WTC11 (cell line): Measurements from ENCODE around the gene PLK2. TPM values are rescaled to one million over a fixed set of nuclear protein-coding genes. Genes with fewer than 3 reads are reported as not detected.

ENCODE experiments used
- ATAC-seq: fragments of 200-7000 bp; cut with Tn5 transposase; 2 replicates; pipeline ENCODE4 v1.10.0; 2021; ENCODE audit warnings: mild to moderate bottlenecking, moderate library complexity
- CTCF ChIA-PET: fragments of 300-600 bp; sonication (Branson Sonifier 250); formaldehyde crosslinking; loops from one replicate; lab custom pipeline; 2021; ENCODE audit warnings: antibody characterized with exemption; lab: Charles Lee
- POLR2A ChIA-PET: fragments of 350-600 bp; sonication (Branson Sonifier 250); formaldehyde crosslinking; loops from one replicate; lab custom pipeline; 2021; ENCODE audit warnings: antibody characterized with exemption; lab: Charles Lee
- DNase-seq: peaks from one replicate; pipeline ENCODE4 v3.0.0; 2021; ENCODE audit warnings: low spot score
- H3K27ac Mint-ChIP-seq: 2 replicates; pipeline ENCODE4 v1.8.0; 2021; ENCODE audit warnings: mixed read lengths
- H3K27me3 Mint-ChIP-seq: 2 replicates; pipeline ENCODE4 v1.8.0; 2021; ENCODE audit warnings: low read depth, mild to moderate bottlenecking, moderate library complexity, mixed read lengths
- H3K36me3 Mint-ChIP-seq: 2 replicates; pipeline ENCODE4 v1.8.0; 2021; ENCODE audit warnings: mixed read lengths
- H3K4me1 Mint-ChIP-seq: 2 replicates; pipeline ENCODE4 v1.8.0; 2022; ENCODE audit warnings: mixed read lengths
- H3K4me3 Mint-ChIP-seq: 2 replicates; pipeline ENCODE4 v1.8.0; 2021; ENCODE audit warnings: mild to moderate bottlenecking, moderate library complexity, mixed read lengths
- H3K9me3 Mint-ChIP-seq: 2 replicates; pipeline ENCODE4 v1.8.0; 2021; ENCODE audit warnings: mixed read lengths
- AFF4 ChIP-seq: sonication (generic); formaldehyde crosslinking; IDR thresholded peaks from 2 replicates; pipeline ENCODE4 v1.8.1; 2023; ENCODE audit warnings: mild to moderate bottlenecking, missing genetic modification reagents, borderline replicate concordance
- ATF1 ChIP-seq: sonication (generic); formaldehyde crosslinking; IDR thresholded peaks from 2 replicates; pipeline ENCODE4 v1.8.1; 2023; ENCODE audit warnings: mild to moderate bottlenecking, moderate library complexity, missing genetic modification reagents
- ATF3 ChIP-seq: sonication (generic); formaldehyde crosslinking; conservative IDR thresholded peaks from 2 replicates; pipeline ENCODE4 v1.8.1; 2022; ENCODE audit warnings: mild to moderate bottlenecking, missing genetic modification reagents
- E2F4 ChIP-seq: sonication (generic); formaldehyde crosslinking; IDR thresholded peaks from 2 replicates; pipeline ENCODE4 v1.8.1; 2022; ENCODE audit warnings: low read depth, mild to moderate bottlenecking, moderate library complexity, missing genetic modification reagents, borderline replicate concordance
- E2F5 ChIP-seq: sonication (generic); formaldehyde crosslinking; IDR thresholded peaks from 2 replicates; pipeline ENCODE4 v1.8.1; 2022; ENCODE audit warnings: mild to moderate bottlenecking, moderate library complexity, missing genetic modification reagents
- EMX1 ChIP-seq: fragments of 250-450 bp; sonication (Bioruptor Pico); IDR thresholded peaks from 2 replicates; pipeline ENCODE4 v1.8.0; 2021; ENCODE audit warnings: mild to moderate bottlenecking
- IRF1 ChIP-seq: sonication (generic); formaldehyde crosslinking; IDR thresholded peaks from 2 replicates; pipeline ENCODE4 v1.8.0; 2023; ENCODE audit warnings: missing genetic modification reagents
- KAT7 ChIP-seq: sonication (generic); formaldehyde crosslinking; IDR thresholded peaks from 2 replicates; pipeline ENCODE4 v1.8.1; 2023; ENCODE audit warnings: missing genetic modification reagents, mild to moderate bottlenecking, borderline replicate concordance
- MAX ChIP-seq: sonication (generic); formaldehyde crosslinking; IDR thresholded peaks from 2 replicates; pipeline ENCODE4 v1.8.0; 2022; ENCODE audit warnings: mild to moderate bottlenecking, missing genetic modification reagents
- MXD4 ChIP-seq: fragments of 250-450 bp; sonication (Bioruptor Pico); IDR thresholded peaks from 2 replicates; pipeline ENCODE4 v1.8.0; 2021; ENCODE audit warnings: mild to moderate bottlenecking, moderate library complexity, borderline replicate concordance
- NFATC4 ChIP-seq: fragments of 250-450 bp; sonication (Bioruptor Pico); IDR thresholded peaks from 2 replicates; pipeline ENCODE4 v1.9.0; 2021; ENCODE audit warnings: mild to moderate bottlenecking
- NFYB ChIP-seq: sonication (generic); formaldehyde crosslinking; conservative IDR thresholded peaks from 2 replicates; pipeline ENCODE4 v1.8.0; 2022; ENCODE audit warnings: low read depth, missing genetic modification reagents
- PREB ChIP-seq: sonication (generic); formaldehyde crosslinking; IDR thresholded peaks from 2 replicates; pipeline ENCODE4 v1.8.1; 2022; ENCODE audit warnings: mild to moderate bottlenecking, missing genetic modification reagents, moderate library complexity, borderline replicate concordance
- SP1 ChIP-seq: sonication (generic); formaldehyde crosslinking; conservative IDR thresholded peaks from 2 replicates; pipeline ENCODE4 v1.8.1; 2022; ENCODE audit warnings: missing genetic modification reagents
- TCF7 ChIP-seq: sonication (generic); formaldehyde crosslinking; IDR thresholded peaks from 2 replicates; pipeline ENCODE4 v1.8.0; 2022; ENCODE audit warnings: mild to moderate bottlenecking, low read depth, missing genetic modification reagents, moderate library complexity
- TEAD1 ChIP-seq: sonication (generic); formaldehyde crosslinking; IDR thresholded peaks from 2 replicates; pipeline ENCODE4 v1.8.0; 2022; ENCODE audit warnings: mild to moderate bottlenecking, missing genetic modification reagents
- TP53 ChIP-seq: sonication (generic); formaldehyde crosslinking; IDR thresholded peaks from 2 replicates; pipeline ENCODE4 v1.8.1; 2023; ENCODE audit warnings: mild to moderate bottlenecking, missing genetic modification reagents
- ZBTB21 ChIP-seq: sonication (generic); formaldehyde crosslinking; IDR thresholded peaks from 2 replicates; pipeline ENCODE4 v1.8.1; 2023; ENCODE audit warnings: mild to moderate bottlenecking, missing genetic modification reagents, borderline replicate concordance
- ZMAT4 ChIP-seq: fragments of 250-450 bp; sonication (Bioruptor Pico); IDR thresholded peaks from 2 replicates; pipeline ENCODE4 v1.9.0; 2021; ENCODE audit warnings: mild to moderate bottlenecking
- ZNF219 ChIP-seq: sonication (generic); formaldehyde crosslinking; IDR thresholded peaks from 2 replicates; pipeline ENCODE4 v1.8.0; 2023; ENCODE audit warnings: missing genetic modification reagents, mild to moderate bottlenecking, borderline replicate concordance
- ZNF263 ChIP-seq: sonication (generic); formaldehyde crosslinking; IDR thresholded peaks from 2 replicates; pipeline ENCODE4 v1.8.1; 2022; ENCODE audit warnings: low read depth, mild to moderate bottlenecking, moderate library complexity, missing genetic modification reagents
- ZNF396 ChIP-seq: fragments of 250-450 bp; sonication (Bioruptor Pico); IDR thresholded peaks from 2 replicates; pipeline ENCODE4 v1.8.0; 2021; ENCODE audit warnings: mild to moderate bottlenecking, moderate library complexity, borderline replicate concordance
- ZNF425 ChIP-seq: fragments of 250-450 bp; sonication (Bioruptor Pico); conservative IDR thresholded peaks from 2 replicates; pipeline ENCODE4 v1.9.0; 2021; ENCODE audit warnings: mild to moderate bottlenecking
- total RNA-seq: library from RNA; stranded (reverse); gene quantifications from 3 replicates; pipeline ENCODE4 v1.2.3, GENCODE V29; 2021

The PLK2 gene
- total RNA-seq, 1 experiment from 2014 or later, result 37.1 TPM

- H3K4me3 Mint-ChIP-seq, result no peak overlapping the region
- no peak overlapping the region for H3K27ac Mint-ChIP-seq
- CTCF ChIA-PET, result interaction anchor here (0.6 to 1.7 kb wide), 3 partner anchors 27 to 347 kb away, joined by 3 to 4 read pairs (median 3); no protein-coding TSS in a partner anchor
- H3K36me3 Mint-ChIP-seq, result no peaks in the 10 kb centered on the region
- no peaks in the 10 kb centered on the region for H3K9me3 Mint-ChIP-seq
- DNase-seq (no peak), ATAC-seq (peak; percentile 50)
- TF ChIP-seq TEAD1 (CRISPR knock-in tag) (no peak), ZNF219 (CRISPR knock-in tag) (no peak), SP1 (CRISPR knock-in tag) (no peak), AFF4 (CRISPR knock-in tag) (no peak), IRF1 (CRISPR knock-in tag) (no peak), KAT7 (CRISPR knock-in tag) (no peak), PREB (CRISPR knock-in tag) (no peak), ZNF396 (no peak), ZNF263 (CRISPR knock-in tag) (no peak), NFATC4 (CRISPR knock-in tag) (no peak), ZMAT4 (CRISPR knock-in tag) (no peak), MXD4 (CRISPR knock-in tag) (no peak), ZNF425 (CRISPR knock-in tag) (no peak), TP53 (no peak), ZBTB21 (CRISPR knock-in tag) (no peak), NFYB (no peak)
- peaks cover 23% of the 10 kb centered on the region for H3K4me1 Mint-ChIP-seq
- POLR2A ChIA-PET, result no interaction called here
- H3K27me3 Mint-ChIP-seq, result no peaks in the 10 kb centered on the region; the same call in 1 of the 2 replicates
Measured at GRCh38 chr5:58503390-58504046, 43.6 kb upstream of the PLK2 start.

GRCh38 chr5:58501778-58502417 is 42.0 kb upstream of the PLK2 start:
- Mint-ChIP-seq H3K4me3 (no peak overlapping the region), H3K27me3 (no peaks in the 10 kb centered on the region; the same call in 1 of the 2 replicates), H3K4me1 (peaks cover 14% of the 10 kb centered on the region), H3K9me3 (no peaks in the 10 kb centered on the region), H3K36me3 (no peaks in the 10 kb centered on the region), H3K27ac (no peak overlapping the region)
- CTCF ChIA-PET, result interaction anchor here (1.0 to 1.2 kb wide), 2 partner anchors 345 to 348 kb away, joined by 3 to 12 read pairs; no protein-coding TSS in a partner anchor
- POLR2A ChIA-PET, result no interaction called here
- DNase-seq (no peak), ATAC-seq (peak; percentile 44)
- TF ChIP-seq TCF7 (CRISPR knock-in tag), result no peak
- TF ChIP-seq ZBTB21 (CRISPR knock-in tag), result no peak
- no peak for TF ChIP-seq ATF3 (CRISPR knock-in tag)
- no peak for TF ChIP-seq E2F4 (CRISPR knock-in tag)
- no peak for TF ChIP-seq EMX1 (CRISPR knock-in tag)
- no peak for TF ChIP-seq E2F5
- TF ChIP-seq ATF1, result no peak
- no peak for TF ChIP-seq MAX (CRISPR knock-in tag)
